NCI-H2171 treated with DMSO at 0.1 percent for 48 hours (cell line): ENCODE measurements around the gene SUPT20HL1.
"Not testable (repeated sequence)": the region's sequence is repeated elsewhere in the genome, so short reads cannot be mapped to it uniquely, and the experiment has no call there.

Source experiments
- DNase-seq: peaks from one replicate; lab custom pipeline; 2025; lab: John Stamatoyannopoulos, UW

Gene SUPT20HL1

DNA sequence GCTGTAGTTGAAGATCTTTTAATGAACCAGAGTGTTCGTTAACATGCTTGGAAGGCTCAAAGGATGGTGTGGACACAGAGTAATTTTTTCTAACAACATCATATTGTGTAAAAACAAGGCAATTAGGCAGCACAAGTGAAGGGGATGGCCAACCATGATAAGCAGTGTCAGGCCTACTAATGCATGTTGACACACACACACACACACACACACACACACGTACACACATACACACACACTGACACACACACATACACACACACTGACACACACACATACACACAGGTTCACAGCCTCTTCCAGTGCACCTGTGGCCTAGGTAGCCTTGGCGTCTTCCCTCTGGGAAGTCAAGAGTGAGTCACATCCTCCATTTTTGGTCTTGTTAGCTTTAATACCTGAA is at the start of gene SUPT20HL1:
Gene SUPT20HL1 (plus strand): TSS at position 368 of the 400 bp plus-strand sequence. CDS start 2,122 bp downstream, outside the sequence.
- DNase-seq = no peak

DNA sequence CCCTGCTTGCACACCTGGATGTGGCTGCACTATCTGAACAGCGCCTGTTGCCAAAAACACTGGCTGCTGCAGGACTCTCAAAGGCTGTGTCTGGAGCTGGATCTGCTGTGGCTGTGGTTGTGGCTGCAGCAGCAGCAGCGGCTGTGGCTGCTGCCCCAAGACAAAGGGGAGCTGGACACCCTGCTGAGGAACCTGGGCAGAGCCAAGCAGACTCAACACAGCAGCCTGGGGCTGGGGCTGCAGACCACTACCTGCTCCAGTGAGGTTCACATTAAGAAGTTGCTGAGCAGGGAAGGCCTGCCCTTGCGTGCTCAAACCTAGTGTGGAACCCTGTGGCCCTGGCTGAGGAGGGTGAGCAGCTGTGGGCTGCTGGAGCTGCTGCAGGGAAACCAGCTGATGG is 49.5 kb upstream of the SUPT20HL1 start:
- DNase-seq = not testable (repeated sequence)

- DNase-seq = not testable (repeated sequence)
Observed at GRCh38 chrX:24311507-24312248, 48.8 kb upstream of the SUPT20HL1 start.

DNA sequence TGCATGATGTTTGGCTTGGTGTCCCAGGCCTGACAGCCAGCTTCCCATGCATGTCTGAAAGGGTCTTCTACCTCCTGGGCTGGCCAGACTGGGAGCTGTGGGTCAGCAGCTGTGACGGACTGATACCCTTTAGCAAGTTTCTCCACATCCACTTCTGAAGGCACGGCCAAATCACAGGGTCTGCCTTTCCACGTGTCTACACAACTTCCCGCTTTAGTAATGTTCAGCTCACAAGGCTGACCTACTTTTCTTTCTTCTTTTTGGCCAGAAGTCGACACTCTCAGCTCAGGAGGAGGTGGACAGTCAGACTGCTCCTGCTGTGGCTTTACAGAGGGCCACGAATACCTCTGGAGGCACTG is 48.2 kb upstream of the SUPT20HL1 start:
- DNase-seq = not testable (repeated sequence)

DNA sequence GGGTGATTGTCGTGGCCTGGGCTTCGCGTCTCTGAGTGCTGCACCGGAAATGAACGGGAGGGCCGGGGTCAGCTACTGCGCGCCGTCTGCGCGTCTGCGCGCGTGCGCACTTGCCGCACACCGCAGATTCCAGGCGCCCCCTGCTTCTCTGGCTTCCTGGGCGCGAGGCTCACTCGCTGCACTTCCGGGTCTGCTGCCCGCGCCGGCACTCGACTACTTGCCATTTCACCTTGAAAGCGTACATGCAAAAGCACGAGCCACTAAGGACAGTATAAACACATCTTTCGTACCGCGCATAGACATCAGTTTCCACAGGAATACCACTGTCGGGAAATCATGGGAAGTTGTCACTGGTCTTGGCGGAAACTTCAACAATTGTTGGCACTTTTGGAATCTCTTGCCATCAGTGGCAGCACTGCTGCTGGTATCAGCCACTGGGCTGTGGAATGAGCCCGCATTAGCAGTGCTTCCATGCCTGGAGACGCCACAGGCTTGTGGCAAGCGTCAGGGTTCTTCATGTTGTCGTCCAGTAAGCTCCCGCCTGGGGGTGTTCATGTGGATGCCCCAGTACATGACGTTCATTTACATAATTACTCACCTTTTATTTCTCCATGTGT is 46.3 kb upstream of the SUPT20HL1 start, which contains the start of gene SUPT20HL2:
Gene SUPT20HL2 (minus strand): TSS at position 51 of the 617 bp plus-strand sequence. CDS start 754 bp downstream, outside the sequence.
- no peak for DNase-seq

- no peak for DNase-seq
Observed at GRCh38 chrX:24316111-24316510, 44.3 kb upstream of the SUPT20HL1 start.

DNA sequence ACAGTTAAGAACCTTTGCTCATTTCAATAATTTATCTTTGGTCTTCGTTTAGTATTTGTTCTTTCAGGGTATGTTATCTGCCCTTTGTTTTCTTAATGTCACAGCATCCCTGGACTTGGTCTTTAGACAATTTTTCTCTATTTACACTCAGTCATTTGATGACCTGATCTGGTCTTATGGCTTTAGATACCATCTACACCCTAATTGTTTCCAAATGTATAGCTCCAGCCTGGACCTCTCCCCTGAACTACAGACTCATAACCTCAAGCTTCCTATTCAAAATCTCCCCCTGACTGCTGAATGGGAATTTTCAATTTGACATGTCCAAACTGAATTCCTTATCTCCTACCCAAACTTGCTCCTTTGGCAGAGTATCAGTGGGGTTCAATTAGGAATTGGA is 42.9 kb upstream of the SUPT20HL1 start:
- DNase-seq = no peak

- no peak for DNase-seq
Observed at GRCh38 chrX:24321741-24322395, 38.6 kb upstream of the SUPT20HL1 start.

DNA sequence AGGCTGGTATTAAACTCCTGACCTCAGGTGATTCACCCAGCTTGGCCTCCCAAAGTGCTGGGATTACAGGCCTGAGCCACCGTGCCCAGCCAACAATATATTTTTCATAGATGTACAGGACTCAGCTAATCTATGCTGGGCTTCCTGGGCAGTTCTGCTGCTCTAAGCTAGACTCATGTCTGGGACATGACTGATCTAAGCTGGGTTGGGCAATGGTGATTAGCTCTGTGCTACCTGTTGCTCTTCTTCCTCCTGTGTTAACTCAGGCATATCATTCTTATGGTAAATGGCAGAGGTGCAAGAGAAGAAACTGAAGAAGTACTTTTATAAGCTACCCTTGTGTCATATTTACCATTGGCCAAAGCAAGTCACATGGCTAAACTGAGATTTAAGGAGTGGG is 35.2 kb upstream of the SUPT20HL1 start:
- no peak for DNase-seq

DNA sequence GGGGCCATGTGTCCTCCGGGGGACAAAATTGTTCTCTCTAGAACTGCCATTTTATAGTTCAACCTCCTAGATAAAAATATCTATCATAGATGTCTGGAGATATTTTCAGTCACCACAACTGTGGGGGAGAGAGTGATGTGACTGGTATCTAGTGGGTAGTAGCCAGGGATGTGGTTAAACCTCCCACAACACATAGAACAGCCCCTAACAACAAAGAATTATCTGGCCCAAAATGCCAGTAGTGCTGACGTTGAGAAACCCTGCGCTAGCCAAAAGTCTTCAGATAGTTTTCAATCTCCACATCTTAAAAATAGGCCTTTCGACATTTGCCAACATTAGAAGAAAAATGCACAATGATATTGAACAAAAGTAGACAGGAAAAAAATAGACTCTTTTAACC is 27.6 kb upstream of the SUPT20HL1 start:
- DNase-seq = no peak

GRCh38 chrX:24333371-24333770 is 27.1 kb upstream of the SUPT20HL1 start:
- DNase-seq = no peak

DNA sequence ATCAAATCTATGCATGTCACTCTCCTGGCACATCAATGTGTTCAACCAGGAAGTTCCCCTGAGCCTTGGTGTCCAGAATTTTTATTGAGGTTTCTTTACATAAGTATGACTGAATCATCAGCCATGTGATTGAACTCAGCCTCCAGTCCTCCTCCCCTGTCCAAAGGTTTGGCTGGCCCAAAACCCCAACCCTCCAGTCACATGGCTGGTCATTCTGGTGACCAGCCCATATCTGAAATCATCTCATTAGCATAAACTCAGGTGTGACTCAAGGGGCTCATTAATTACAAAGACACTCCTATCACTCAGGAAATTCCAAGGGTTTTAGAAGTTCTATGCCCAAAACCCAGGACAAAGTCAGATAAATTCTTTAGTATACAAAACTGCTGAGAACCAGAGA is 26.0 kb upstream of the SUPT20HL1 start:
- no peak for DNase-seq

DNA sequence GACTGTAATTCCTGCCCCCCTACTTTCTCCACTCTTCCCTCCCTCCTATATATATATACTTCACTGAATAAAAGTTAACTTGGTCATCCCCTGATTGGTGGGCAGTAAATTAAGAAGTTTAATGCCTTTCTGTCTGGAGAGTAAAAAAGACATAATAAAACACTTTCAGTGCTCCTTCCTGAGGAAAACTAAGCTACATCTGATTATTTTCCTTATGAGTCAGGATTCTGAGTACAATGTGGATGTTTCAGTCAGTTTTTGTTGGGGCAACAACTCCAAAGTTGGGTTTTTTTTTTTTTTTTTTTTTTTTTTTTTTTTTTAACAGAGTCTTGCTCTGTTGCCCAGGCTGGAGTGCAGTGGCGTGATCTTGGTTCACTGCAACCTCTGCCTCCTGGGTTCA is 24.6 kb upstream of the SUPT20HL1 start:
- no peak for DNase-seq

DNA sequence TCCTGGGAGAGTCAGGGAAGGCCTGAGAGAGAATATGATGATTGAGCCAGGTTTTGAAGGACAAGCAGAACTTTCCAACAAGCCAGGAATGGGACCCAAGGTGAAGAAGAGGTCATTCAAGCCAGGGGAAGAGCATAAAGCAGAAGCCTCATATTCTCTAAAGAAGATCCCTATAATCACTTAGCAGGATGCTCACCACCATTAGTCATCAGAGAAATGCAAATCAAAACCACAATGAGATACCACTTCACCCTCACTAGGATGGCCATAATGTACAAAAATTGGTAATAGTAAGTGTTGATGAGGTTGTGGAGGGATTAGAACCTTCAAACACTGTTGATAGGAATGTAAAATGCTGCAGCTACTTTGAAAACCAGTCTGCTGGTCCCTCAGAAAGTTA is 20.5 kb upstream of the SUPT20HL1 start:
- no peak for DNase-seq

DNA sequence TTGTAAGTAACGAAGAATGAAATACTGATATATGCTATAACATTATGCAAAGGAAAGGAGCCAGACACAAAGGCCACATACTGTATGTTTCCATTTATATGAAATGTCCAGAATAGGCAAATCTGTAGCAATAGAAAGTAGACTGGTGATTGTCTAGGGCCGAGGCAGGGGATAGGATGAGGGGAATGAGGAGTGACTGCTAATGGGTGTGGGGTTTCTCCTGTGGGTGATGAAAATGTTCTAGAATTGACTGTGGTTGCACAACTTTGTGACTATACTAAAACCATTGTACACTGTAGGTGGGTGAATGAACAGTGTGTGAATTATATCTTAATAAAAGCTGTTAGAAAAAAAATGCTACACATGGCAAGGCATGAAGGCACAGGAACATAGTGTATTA is 19.9 kb upstream of the SUPT20HL1 start:
- DNase-seq = no peak

GRCh38 chrX:24341795-24342194 is 18.6 kb upstream of the SUPT20HL1 start:
- no peak for DNase-seq

- no peak for DNase-seq
Observed at GRCh38 chrX:24343719-24344118, 16.7 kb upstream of the SUPT20HL1 start.

DNA sequence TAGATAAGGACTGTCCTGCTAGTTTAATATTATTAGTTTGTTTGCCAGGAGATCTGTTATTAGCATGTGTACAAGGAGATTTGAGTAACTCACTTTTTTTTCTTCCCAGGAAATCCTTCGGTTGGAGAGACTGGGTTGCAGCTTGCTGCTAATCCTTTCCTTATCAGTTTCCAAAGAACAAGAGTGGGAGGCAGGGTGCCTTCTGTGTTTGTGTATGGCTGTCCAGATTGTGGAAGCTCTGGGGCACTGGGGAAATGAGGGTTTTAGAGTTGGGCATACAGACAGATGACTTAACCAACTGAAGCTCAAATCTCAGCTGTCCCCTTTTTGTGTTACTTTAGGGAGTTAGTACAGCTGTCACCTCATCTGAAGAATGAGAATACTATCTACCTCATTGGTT is 12.6 kb upstream of the SUPT20HL1 start:
- DNase-seq = peak; percentile 1

GRCh38 chrX:24350217-24350616 is 10.2 kb upstream of the SUPT20HL1 start:
- DNase-seq = no peak

DNA sequence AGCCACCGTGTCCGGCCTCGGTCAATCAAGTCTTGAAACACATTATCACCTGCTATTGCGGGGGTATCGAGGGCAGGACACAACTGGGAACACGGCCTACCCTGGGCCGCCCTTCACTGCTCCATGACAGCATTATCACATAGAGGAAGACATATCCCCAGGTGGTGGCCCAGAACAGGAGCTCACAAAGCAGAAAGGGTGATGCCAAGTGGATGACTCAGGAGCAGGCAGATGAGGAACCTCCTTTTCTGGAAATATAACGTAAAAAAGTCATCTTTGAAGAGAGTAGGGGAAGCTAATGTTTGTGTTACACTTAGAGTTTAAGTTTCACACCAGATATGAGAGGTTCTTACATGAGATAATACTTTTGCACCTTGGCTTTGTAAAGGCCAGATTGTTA is 5.3 kb upstream of the SUPT20HL1 start:
- DNase-seq = no peak

- DNase-seq = no peak
Observed at GRCh38 chrX:24357106-24357505, 3.3 kb upstream of the SUPT20HL1 start.

DNA sequence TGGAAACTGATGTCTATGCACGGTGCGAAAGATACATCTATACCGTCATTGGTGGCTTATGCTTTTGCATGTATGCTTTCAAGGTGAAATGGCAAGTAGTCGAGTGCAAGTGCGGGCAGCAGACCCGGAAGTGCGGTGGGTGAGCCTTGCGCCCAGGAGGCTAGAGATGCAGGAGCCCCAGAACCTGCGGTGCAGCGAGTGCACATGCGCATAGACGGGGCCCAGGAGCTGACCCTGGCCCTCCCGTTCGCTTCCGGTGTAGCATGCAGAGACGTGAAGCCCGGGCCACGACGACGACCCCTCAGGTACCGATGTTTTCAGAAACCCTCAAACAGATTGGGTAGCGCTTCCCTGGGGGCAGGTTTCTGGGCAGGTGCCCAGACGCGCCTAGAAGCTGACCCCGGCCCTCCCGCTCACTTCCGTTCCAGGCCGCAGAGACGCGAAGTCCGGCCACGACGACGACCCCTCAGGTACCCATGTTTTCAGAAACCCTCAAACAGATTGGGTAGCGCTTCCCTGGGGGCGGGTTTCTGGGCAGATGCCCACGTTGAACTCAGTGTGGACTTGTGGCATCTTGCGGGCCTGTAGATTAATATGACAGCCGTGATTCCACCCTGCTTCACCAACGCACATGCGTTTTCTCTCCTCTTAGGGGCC is 1.8 kb downstream of the SUPT20HL1 start:
- DNase-seq = not testable (repeated sequence)
